A549 treated with Hydrocortisone at 1 μM for 4 hours (cell line): ENCODE measurements around the gene TMPRSS4. TPM values are rescaled to one million over a fixed set of nuclear protein-coding genes. Genes with fewer than 3 reads are reported as not detected.

ENCODE experiments used
- total RNA-seq: library from RNA; stranded (reverse); fragments of 200-300 nt; extraction: Qiagen RNA extraction; gene quantifications from 5 replicates; pipeline ENCODE4 v1.2.3, GENCODE V29; 2022

The TMPRSS4 gene, protein sequence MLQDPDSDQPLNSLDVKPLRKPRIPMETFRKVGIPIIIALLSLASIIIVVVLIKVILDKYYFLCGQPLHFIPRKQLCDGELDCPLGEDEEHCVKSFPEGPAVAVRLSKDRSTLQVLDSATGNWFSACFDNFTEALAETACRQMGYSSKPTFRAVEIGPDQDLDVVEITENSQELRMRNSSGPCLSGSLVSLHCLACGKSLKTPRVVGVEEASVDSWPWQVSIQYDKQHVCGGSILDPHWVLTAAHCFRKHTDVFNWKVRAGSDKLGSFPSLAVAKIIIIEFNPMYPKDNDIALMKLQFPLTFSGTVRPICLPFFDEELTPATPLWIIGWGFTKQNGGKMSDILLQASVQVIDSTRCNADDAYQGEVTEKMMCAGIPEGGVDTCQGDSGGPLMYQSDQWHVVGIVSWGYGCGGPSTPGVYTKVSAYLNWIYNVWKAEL
- total RNA-seq: not detected in 5 replicates

GRCh38 chr11:118076754-118077281, at the start of gene TMPRSS4:
TSS of gene TMPRSS4 (plus strand) at chr11:118077078. CDS start at chr11:118077303, 225 bp downstream.

GRCh38 chr11:118086913-118087768, 10.3 kb downstream of the TMPRSS4 start, which contains the start of gene SMIM35:
TSS of gene SMIM35 (minus strand) at chr11:118086963. CDS start at chr11:118086757, 206 bp downstream.

GRCh38 chr11:118152552-118153471, 75.9 kb downstream of the TMPRSS4 start, which contains the start of gene SCN4B:
TSS of gene SCN4B (minus strand) at chr11:118152823. CDS start at chr11:118152673, 150 bp downstream.

Other genes with a start within 250 kb of the TMPRSS4 start
- 0.30 to 0.50 TPM (median 0.39 TPM) in 5 replicates for gene FXYD6, start 200.4 kb upstream of the TMPRSS4 start, total RNA-seq
- gene TMPRSS13, start 147.7 kb upstream of the TMPRSS4 start, total RNA-seq: 0.02 TPM in 2 of 5 replicates, not detected in the others
- gene IL10RA, start 90.7 kb upstream of the TMPRSS4 start, total RNA-seq: 0.05 to 0.13 TPM (median 0.10 TPM) in 4 of 5 replicates, not detected in the other
- gene SMIM35, start 9.9 kb downstream of the TMPRSS4 start, total RNA-seq: not detected in 5 replicates
- gene SCN4B, start 75.7 kb downstream of the TMPRSS4 start, total RNA-seq: 0.06 to 0.21 TPM (median 0.07 TPM) in 4 of 5 replicates, not detected in the other
- gene SCN2B, start 99.6 kb downstream of the TMPRSS4 start, total RNA-seq: not detected in 5 replicates
- gene JAML, start 147.9 kb downstream of the TMPRSS4 start, total RNA-seq: not detected in 5 replicates
- gene MPZL3, start 175.3 kb downstream of the TMPRSS4 start, total RNA-seq: 0.26 to 0.48 TPM (median 0.36 TPM) in 5 replicates
- gene MPZL2, start 187.2 kb downstream of the TMPRSS4 start, total RNA-seq: 0.03 to 0.15 TPM (median 0.08 TPM) in 4 of 5 replicates, not detected in the other
- not detected in 5 replicates for gene CD3E, start 227.7 kb downstream of the TMPRSS4 start, total RNA-seq